22Rv1 (cell line): ENCODE data around the gene LDLRAD4.

Experiments
- H3K27ac ChIP-seq: fragments of 450-650 bp; 2 replicates; pipeline ENCODE4 v1.5.1; 2017
- ZFX ChIP-seq: fragments of 450-650 bp; IDR thresholded peaks from 2 replicates; pipeline ENCODE4 v1.6.1; 2017; ENCODE audit warnings: antibody characterized with exemption, borderline replicate concordance
- TF ChIP-seq, protein P1 (sequence below): fragments of 450-650 bp; IDR thresholded peaks from 2 replicates; pipeline ENCODE4 v1.5.1; 2017; ENCODE audit warnings: mild to moderate bottlenecking

LDLRAD4 gene

DNA sequence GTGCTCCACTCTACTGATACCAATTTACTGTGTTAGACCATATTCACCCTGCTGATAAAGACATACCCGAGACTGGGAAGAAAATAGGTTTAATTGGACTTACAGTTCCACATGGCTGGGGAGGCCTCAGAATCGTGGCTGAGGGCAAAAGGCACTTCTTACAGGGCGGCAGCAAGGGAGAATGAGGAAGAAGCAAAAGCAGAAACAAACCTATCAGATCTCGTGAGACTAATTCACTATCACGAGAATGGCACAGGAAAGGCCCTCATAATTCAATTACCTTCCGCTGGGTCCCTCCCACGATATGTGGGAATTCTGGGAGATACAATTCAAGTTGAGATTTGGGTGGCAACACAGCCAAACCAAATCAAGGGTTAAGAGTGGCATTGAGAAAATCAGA lies 65.2 kb downstream of the LDLRAD4 start:
- no peak for TF ChIP-seq ZFX
- TF ChIP-seq, protein P1, sequence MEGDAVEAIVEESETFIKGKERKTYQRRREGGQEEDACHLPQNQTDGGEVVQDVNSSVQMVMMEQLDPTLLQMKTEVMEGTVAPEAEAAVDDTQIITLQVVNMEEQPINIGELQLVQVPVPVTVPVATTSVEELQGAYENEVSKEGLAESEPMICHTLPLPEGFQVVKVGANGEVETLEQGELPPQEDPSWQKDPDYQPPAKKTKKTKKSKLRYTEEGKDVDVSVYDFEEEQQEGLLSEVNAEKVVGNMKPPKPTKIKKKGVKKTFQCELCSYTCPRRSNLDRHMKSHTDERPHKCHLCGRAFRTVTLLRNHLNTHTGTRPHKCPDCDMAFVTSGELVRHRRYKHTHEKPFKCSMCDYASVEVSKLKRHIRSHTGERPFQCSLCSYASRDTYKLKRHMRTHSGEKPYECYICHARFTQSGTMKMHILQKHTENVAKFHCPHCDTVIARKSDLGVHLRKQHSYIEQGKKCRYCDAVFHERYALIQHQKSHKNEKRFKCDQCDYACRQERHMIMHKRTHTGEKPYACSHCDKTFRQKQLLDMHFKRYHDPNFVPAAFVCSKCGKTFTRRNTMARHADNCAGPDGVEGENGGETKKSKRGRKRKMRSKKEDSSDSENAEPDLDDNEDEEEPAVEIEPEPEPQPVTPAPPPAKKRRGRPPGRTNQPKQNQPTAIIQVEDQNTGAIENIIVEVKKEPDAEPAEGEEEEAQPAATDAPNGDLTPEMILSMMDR: no peak
- no peak overlapping the region for H3K27ac ChIP-seq

DNA sequence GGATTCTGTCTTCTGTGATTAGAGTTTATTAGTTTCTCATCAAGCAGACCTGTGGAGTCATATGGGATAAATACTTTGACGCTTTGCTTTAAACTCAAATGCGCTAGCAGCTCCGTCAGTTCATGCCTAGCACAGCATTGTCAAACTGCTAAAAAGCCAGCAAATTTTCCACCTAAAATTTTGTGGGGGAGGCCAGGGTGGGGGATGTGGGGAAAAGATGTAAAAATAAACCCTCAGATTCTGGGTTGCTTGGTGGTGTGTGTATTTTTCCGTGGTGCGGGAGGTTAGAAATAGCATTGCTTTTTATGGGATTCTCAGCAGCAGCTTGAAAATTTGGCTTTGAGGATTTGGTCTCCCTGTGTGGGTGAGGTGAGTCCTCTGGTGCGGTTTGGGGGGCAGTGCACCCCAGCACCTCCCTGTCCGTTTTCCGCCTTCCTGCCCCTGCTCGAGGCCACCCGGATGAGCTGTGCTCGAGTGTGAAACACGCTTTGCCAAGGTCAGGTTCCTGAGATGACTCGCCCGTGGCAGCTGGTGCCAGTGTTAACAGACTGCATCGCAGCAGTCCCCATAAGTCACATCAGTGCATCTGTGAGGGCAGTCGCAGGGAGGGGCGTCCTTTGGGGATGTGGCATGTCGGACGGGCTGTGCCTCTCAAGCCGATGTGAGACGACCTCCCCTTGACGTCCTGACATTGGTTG lies 65.9 kb downstream of the LDLRAD4 start:
- H3K27ac ChIP-seq: no peak overlapping the region
- TF ChIP-seq, protein P1: no peak
- TF ChIP-seq ZFX: no peak

- no peak overlapping the region for H3K27ac ChIP-seq
- TF ChIP-seq ZFX: no peak
- TF ChIP-seq, protein P1: no peak
Measured at GRCh38 chr18:13285874-13286273, 67.3 kb downstream of the LDLRAD4 start.

DNA sequence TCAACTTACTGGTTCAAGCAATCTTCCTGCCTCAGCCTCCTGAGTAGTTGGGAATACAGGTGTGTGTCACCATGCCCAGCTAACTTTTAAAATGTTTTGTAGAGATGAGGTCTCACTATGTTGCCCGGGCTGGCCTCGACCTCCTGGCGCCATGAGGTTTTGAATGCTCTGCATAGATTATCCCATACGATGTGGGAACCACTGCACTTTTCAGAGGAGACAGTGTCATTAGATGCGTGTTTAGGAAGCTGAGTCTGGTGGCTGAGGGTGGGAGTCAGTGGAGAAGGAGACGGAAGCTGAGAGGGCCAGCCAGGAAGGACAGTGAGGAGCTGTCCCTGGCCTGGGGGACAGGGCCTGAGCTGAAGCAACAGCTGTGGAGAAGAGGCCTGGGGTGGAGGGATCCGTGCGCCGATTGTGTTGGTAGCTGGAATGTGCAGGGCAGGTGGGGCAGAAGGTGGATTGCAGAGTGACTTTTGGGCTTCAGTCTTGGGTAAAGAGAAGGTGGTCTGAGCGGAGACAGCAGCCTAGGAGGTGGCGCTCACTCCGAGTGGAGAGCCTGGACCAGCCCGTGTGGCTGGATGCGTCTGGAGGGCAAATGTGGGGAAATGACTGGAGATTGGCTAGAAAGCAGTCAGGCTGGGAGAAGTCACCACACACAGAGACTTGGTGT lies 68.0 kb downstream of the LDLRAD4 start:
- TF ChIP-seq, protein P1: no peak
- no peak for TF ChIP-seq ZFX
- no peak overlapping the region for H3K27ac ChIP-seq

GRCh38 chr18:13287372-13287771 lies 68.8 kb downstream of the LDLRAD4 start:
- no peak overlapping the region for H3K27ac ChIP-seq
- TF ChIP-seq, protein P1: no peak
- TF ChIP-seq ZFX: no peak

- no peak overlapping the region for H3K27ac ChIP-seq
- no peak for TF ChIP-seq ZFX
- TF ChIP-seq, protein P1: no peak
Measured at GRCh38 chr18:13288509-13289133, 70.1 kb downstream of the LDLRAD4 start.
